Erythroblast (primary cell): ENCODE measurements around the gene SPATA17.

Experiments used
- GATA1 ChIP-seq: IDR thresholded peaks from 2 replicates; pipeline ENCODE4 v1.6.1; 2011; ENCODE audit warnings: low read depth, mild to moderate bottlenecking, control low read depth, low read length, moderate library complexity
- POLR2A ChIP-seq: IDR thresholded peaks from 2 replicates; pipeline ENCODE4 v1.6.1; 2011; ENCODE audit warnings: mild to moderate bottlenecking, low read length

GRCh38 chr1:217747156-217747769 lies 116.1 kb downstream of the SPATA17 start:
- TF ChIP-seq POLR2A, result no peak
- TF ChIP-seq GATA1, result no peak
